GM18517 (cell line): ENCODE measurements around the gene SGIP1.
"Not testable (repeated sequence)": the region's sequence is repeated elsewhere in the genome, so short reads cannot be mapped to it uniquely, and the experiment has no call there.

ENCODE experiments used
- ATAC-seq: cut with Tn5 transposase; IDR thresholded peaks from one replicate; pipeline ENCODE4 v1.9.1; 2021; ENCODE audit warnings: mild to moderate bottlenecking, moderate library complexity; ENCODE audit not compliant: unreplicated experiment

The SGIP1 gene

GRCh38 chr1:66758241-66758755, 224.3 kb downstream of the SGIP1 start:
- ATAC-seq: peak; percentile 100

- ATAC-seq: no peak
These were observed 226.6 kb downstream of the SGIP1 start for GRCh38 chr1:66760506-66760905.

GRCh38 chr1:66761221-66761620, 227.3 kb downstream of the SGIP1 start:
- no peak for ATAC-seq

GRCh38 chr1:66764994-66765578, 231.1 kb downstream of the SGIP1 start:
- ATAC-seq: peak; percentile 83

- no peak for ATAC-seq
These were observed 233.7 kb downstream of the SGIP1 start for GRCh38 chr1:66767626-66768025.

- no peak for ATAC-seq
These were observed 235.0 kb downstream of the SGIP1 start for GRCh38 chr1:66768965-66769364.

- no peak for ATAC-seq
These were observed 235.7 kb downstream of the SGIP1 start for GRCh38 chr1:66769512-66770229.

- ATAC-seq: no peak
These were observed 236.3 kb downstream of the SGIP1 start for GRCh38 chr1:66770240-66770639.

GRCh38 chr1:66770694-66771093, 236.7 kb downstream of the SGIP1 start:
- no peak for ATAC-seq

GRCh38 chr1:66773227-66773626, 239.3 kb downstream of the SGIP1 start:
- ATAC-seq: no peak

GRCh38 chr1:66774438-66774837, 240.5 kb downstream of the SGIP1 start:
- ATAC-seq: no peak

GRCh38 chr1:66775646-66776045, 241.7 kb downstream of the SGIP1 start:
- no peak for ATAC-seq

GRCh38 chr1:66777831-66778230, 243.9 kb downstream of the SGIP1 start:
- no peak for ATAC-seq

GRCh38 chr1:66778266-66778665, 244.3 kb downstream of the SGIP1 start:
- ATAC-seq: no peak

- ATAC-seq: no peak
These were observed 245.0 kb downstream of the SGIP1 start for GRCh38 chr1:66778969-66779368.

GRCh38 chr1:66779475-66780078, 245.6 kb downstream of the SGIP1 start:
- ATAC-seq: no peak

GRCh38 chr1:66785800-66786199, 251.8 kb downstream of the SGIP1 start:
- ATAC-seq: not testable (repeated sequence)

GRCh38 chr1:66787641-66788040, 253.7 kb downstream of the SGIP1 start:
- no peak for ATAC-seq

- peak; percentile 80 for ATAC-seq
These were observed 254.4 kb downstream of the SGIP1 start for GRCh38 chr1:66788231-66788939.

GRCh38 chr1:66791621-66792610, 258.0 kb downstream of the SGIP1 start:
- no peak for ATAC-seq
